Stimulated activated CD8-positive, alpha-beta memory T cell treated with anti-CD3 and anti-CD28 coated beads, Interleukin-15, amount 100 ng/mL, for 24 hours (primary cell): ENCODE measurements around the gene SORCS1.
"Not testable (repeated sequence)": the region's sequence is repeated elsewhere in the genome, so short reads cannot be mapped to it uniquely, and the experiment has no call there.

ENCODE experiments used
- DNase-seq: peaks from one replicate; pipeline ENCODE4 v3.0.0-alpha.2; 2020; ENCODE audit warnings: low read depth

The SORCS1 gene

GRCh38 chr10:107043461-107043860 lies 121.0 kb downstream of the SORCS1 start:
- no peak for DNase-seq

GRCh38 chr10:107037192-107038122 lies 127.0 kb downstream of the SORCS1 start:
- no peak for DNase-seq

- no peak for DNase-seq
Measured at GRCh38 chr10:107033799-107034422, 130.6 kb downstream of the SORCS1 start.

GRCh38 chr10:107032700-107033401 lies 131.7 kb downstream of the SORCS1 start:
- no peak for DNase-seq

GRCh38 chr10:107031931-107032699 lies 132.4 kb downstream of the SORCS1 start:
- DNase-seq: no peak

GRCh38 chr10:107028236-107028635 lies 136.3 kb downstream of the SORCS1 start:
- DNase-seq: no peak

GRCh38 chr10:107025676-107026075 lies 138.8 kb downstream of the SORCS1 start:
- no peak for DNase-seq

GRCh38 chr10:107024033-107024432 lies 140.5 kb downstream of the SORCS1 start:
- DNase-seq: not testable (repeated sequence)

GRCh38 chr10:107022600-107023354 lies 141.7 kb downstream of the SORCS1 start:
- no peak for DNase-seq

GRCh38 chr10:107019154-107019553 lies 145.4 kb downstream of the SORCS1 start:
- DNase-seq: no peak

- DNase-seq: no peak
Measured at GRCh38 chr10:107013258-107014006, 151.1 kb downstream of the SORCS1 start.

- no peak for DNase-seq
Measured at GRCh38 chr10:107011992-107012391, 152.5 kb downstream of the SORCS1 start.

GRCh38 chr10:107011105-107011504 lies 153.4 kb downstream of the SORCS1 start:
- no peak for DNase-seq

- no peak for DNase-seq
Measured at GRCh38 chr10:107010531-107010930, 154.0 kb downstream of the SORCS1 start.

- DNase-seq: no peak
Measured at GRCh38 chr10:107004362-107004761, 160.1 kb downstream of the SORCS1 start.

- no peak for DNase-seq
Measured at GRCh38 chr10:107002068-107002467, 162.4 kb downstream of the SORCS1 start.

- no peak for DNase-seq
Measured at GRCh38 chr10:106999118-106999707, 165.3 kb downstream of the SORCS1 start.

- DNase-seq: no peak
Measured at GRCh38 chr10:106997721-106998120, 166.8 kb downstream of the SORCS1 start.

- DNase-seq: no peak
Measured at GRCh38 chr10:106996510-106996909, 168.0 kb downstream of the SORCS1 start.

GRCh38 chr10:106992055-106992454 lies 172.5 kb downstream of the SORCS1 start:
- no peak for DNase-seq
